ENCODE measurements around the gene CDC14B.

Gene CDC14B

DNA sequence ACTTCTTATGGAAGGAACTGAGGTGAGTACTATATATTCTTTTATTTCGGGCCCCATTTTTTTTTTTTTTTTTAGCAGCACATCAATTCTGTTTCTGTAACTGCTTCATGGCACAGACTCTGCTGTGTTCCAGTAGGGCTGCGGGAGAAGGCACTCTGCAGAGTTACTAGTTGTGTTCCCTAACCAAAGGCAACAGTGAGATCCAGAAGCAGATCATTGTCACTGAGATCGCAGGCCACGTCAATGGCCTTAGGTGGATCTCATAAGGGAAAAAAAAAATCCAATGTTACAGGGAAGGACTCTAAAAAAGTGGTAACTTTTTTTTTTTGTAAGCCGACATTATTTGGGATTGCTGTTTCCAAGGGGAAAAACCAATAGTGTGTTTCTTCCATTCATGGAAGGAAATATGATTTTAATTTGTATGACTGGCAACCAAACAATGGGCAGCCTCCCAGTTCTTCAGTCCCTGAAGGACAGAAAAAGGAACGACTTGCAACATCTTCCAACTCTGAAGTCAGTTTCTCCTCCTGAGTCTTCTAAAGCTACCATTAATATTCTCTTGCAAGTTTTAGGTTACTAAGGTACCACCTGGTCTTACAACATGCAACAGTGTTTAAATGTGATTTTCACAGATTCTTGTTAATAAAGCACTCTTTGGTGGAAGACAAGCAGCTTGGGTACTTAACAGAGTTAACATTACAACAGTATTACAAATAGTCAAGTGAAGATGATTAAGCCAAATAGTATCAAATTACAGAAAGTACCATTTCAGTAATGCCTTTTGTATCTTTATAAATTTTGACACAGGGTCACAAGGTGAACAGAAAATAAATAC is 116.9 kb downstream of the CDC14B start:
- DNase-seq (ENCODE audit: low read depth) = peak; percentile 65

GRCh38 chr9:96501633-96502538 is 117.8 kb downstream of the CDC14B start:
- DNase-seq (ENCODE audit: low read depth) = no peak

DNA sequence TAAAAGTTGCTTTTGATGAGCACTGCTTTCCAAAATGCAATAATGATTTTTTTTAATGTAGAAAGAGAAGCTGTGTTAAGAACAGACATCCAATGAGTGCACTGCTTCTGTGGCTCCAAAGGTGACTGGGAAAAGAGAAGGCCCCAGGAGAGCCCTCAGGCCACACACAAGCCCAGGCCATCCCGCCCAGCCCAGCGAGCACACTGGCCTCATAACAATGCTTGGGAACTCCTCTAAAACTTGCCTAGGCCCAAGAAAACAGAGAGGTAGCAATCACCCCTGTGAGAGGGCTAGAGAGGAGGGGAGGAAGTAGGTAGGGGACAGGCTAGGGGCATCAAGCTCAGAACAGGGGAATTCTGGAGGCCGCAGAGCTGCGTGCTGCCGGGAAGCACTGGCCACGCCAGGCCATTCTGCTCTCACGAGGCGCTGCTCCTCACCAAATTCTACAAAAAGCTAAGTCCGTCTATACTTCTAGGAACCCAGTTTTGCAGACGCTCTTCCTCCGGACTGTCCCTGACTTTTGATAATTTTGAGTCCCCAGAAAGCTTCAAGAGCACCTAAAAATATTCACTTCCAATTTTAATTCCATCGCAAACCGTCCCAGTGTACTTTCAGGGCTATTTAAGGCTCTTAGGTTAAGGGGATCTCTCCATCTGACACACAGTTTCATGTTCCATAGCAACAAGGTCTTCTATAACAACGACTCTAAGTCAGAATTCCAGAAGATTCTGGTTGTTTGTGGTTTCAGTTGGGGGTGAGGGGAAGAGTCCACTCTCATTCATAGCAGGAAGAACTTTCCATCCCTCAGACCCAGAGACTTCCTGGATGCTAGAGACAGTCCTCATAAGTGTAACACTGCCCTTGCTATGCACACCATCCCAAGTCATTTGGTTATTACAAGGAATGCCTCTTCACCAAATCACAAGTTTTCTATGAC is 118.7 kb downstream of the CDC14B start:
- no peak for DNase-seq (ENCODE audit: low read depth)

DNA sequence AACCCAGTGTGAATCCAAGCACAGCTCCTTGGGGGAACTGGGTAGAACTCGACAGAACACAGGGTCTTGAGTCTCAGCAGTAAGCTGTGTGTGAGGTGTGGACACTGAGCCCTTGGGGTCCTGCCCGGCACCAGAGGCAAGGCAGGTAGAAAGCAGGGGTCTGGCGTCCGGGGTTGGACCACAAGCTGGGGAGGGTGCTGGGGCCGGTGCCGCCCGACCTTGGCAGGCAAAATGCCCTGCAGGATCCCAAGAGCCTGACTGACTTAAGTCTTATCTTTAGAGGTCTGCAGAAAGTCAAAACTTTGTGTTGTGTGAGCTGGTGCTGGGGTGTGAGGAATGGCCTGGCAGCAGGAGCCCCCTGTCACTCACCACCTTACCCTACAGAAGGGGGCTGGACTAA is 120.4 kb downstream of the CDC14B start:
- no peak for DNase-seq (ENCODE audit: low read depth)

DNA sequence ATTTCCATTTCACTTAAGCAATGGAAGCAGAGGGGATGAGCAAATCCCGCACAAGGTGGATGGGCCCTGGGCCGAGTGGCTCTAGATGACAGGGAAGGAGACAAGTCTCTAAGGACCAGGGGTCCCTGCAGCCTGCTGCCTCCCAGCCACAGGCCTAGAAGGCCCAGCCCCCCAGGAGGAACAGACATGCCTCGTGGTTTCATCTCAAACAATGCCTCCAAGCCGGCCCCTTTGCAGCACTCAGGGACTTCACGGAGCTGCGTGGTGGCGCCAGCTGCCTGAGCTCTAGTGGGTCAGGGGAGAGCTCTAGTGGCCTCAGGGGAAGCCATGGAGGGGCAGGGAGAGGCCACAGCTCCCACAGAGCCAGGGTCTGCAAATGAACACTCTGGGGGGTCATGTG is 120.8 kb downstream of the CDC14B start:
- DNase-seq (ENCODE audit: low read depth) = no peak

- no peak for DNase-seq (ENCODE audit: low read depth)
Measured at GRCh38 chr9:96497117-96497399, 122.6 kb downstream of the CDC14B start.

DNA sequence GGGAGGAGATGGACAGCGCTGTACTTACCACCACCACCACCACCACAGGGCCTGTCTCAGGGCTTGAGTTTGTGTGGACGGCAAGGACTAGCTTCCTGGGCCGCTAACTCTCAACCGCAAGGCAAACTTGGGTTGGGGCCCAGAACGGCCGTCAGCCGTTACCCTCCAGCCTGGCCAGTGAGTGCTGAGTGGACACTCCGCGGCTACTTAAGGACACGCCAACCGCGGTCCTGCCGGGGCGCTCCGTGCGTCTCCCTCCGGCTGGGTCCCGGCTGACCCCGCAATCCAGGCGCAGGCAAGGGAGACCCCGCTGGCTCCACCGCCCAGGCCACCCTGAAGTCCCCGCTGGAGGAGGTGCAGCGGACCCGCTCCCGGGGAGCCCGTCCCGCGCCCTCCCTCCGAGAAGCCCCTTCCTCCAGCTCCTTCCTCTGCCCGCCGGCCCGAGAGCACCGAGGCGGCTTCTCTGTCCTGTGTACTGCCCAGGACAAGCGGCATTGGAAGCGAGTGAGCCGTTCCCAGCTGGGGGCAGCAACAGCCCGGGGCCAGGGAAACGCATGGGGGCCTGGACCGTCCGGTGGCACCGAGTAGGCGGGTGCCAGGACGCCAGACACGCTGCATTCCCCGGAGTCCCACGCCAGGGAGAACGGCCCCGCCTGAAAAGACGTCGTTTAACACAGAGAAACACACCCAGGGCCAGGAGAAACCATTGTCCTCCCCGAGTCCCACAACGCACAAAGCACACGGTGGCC is 123.1 kb downstream of the CDC14B start:
- DNase-seq (ENCODE audit: low read depth) = no peak

- peak; percentile 63 for DNase-seq (ENCODE audit: low read depth)
Measured at GRCh38 chr9:96495341-96495740, 124.3 kb downstream of the CDC14B start.

GRCh38 chr9:96494215-96494800 is 125.3 kb downstream of the CDC14B start:
- DNase-seq (ENCODE audit: low read depth) = no peak

GRCh38 chr9:96493757-96494156 is 125.9 kb downstream of the CDC14B start:
- no peak for DNase-seq (ENCODE audit: low read depth)

DNA sequence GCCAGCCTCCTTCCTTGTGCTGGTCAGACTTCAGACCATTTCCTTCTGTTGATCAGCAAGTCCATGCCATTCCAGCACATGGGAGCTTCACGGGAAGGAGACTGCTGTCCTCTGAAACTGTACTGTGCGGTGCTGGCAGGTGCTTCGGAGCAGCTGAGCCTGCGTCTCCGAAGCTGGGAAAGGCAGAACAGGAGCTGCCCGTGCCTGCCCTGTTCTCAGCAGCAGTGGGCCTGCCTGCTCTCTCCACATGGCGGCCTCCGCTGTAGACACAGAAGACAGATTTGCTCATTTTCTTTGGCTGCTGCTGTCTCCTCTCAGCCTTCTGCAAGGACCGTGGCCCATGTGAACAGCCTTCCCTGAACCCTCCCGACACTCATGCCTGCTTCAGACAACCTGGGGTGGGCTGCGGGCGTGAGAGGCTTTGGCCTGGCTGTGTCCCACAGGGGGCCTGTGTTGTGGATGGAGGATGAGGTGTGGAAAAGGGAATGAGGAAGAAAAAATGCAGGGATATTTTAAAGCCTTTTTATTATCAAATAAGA is 126.6 kb downstream of the CDC14B start:
- no peak for DNase-seq (ENCODE audit: low read depth)

GRCh38 chr9:96491880-96492525 is 127.6 kb downstream of the CDC14B start:
- no peak for DNase-seq (ENCODE audit: low read depth)

- DNase-seq (ENCODE audit: low read depth) = no peak
Measured at GRCh38 chr9:96491079-96491879, 128.4 kb downstream of the CDC14B start.

- DNase-seq (ENCODE audit: low read depth) = no peak
Measured at GRCh38 chr9:96490534-96491078, 129.0 kb downstream of the CDC14B start.

DNA sequence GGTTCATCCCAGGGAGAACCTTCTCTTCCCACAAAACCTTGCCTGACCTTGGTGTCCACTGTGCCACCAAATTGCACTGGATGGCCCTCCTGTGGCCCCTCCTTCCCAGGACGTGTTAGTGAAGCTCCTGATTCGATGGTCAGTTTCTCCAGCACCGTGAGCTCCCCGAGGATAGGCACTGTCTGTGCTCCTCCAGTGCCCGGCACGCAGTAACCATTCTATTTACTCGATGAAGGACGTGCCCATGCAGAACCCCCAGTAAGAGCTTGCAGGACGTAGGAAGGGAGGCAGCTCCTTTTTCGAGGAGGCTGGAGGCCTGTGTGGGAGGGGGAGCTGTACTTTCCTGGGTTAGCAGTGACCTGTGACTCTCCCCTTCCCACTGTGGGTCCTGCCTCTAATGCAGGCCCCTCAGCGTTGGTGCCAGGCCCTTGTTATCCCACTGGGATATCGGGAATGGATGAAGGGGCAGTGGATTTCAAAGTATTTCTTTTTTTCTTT is 130.1 kb downstream of the CDC14B start:
- no peak for DNase-seq (ENCODE audit: low read depth)

- DNase-seq (ENCODE audit: low read depth) = no peak
Measured at GRCh38 chr9:96487949-96488348, 131.7 kb downstream of the CDC14B start.

DNA sequence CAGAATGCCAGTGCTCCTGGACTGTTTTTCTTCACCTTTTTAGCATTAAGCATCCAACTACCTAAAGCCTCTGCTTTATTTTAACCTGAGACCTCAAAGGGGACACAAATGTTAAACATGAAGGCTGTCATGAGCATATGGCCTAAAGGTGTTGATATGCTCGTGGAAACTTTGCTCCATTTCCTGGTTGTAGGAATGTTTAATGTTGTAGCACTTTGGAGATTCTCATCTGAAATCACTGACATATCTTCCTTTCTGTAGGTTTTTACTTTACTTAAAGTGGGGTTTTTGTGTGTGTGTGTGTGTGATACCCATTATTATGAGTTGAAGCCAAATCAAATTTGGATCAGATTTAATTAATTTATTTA is 132.6 kb downstream of the CDC14B start:
- DNase-seq (ENCODE audit: low read depth) = no peak

DNA sequence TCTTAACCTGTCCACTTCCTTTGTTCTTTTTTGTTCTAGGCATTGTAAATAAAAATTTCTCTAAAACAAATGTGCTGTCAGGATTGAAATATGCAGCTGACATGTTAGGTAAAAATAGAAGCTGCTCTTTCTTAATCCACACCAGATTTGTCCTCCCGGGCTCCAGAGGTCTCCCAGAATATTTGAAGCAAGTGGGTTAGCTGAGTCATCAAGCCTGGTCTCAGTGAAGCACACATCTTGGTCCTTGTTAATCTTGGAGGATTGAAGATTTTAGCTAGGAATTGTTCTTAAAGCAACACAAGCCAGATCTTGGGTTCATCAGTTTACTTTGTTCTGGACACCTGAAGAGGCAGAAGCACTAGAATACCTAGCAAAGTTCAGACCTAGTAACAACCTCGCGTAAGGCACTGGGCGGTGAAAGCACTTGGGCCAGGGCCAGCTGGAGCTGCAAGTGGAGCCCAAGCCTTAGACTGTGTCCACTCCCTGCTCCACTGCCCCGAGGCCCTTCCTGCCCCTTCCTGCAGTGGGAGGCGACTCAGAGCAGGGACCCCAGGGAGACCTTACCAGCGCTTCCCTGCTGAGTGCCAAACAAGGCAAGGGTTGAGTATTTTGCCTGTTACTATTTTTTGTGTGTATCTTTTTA is 133.1 kb downstream of the CDC14B start:
- peak; percentile 87 for DNase-seq (ENCODE audit: low read depth)

DNA sequence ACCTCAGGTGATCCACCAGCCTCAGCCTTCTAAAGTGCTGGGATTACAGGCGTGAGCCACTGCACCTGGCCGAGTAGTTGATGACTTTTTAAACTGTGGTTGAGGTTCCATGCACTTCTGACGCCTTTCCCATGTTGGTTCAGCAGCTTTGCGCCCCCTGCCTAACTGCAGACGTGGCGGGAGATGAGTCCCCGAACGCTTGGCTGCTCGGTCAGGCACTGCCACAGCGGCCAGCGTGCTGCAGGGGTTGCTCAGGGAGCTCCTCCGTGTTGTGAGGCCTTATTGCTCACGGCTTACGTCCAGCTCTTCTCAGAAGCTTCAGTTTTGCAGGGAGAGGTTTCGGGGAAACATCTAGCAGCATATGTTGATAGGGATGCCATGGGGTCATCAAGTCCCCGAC is 134.4 kb downstream of the CDC14B start:
- DNase-seq (ENCODE audit: low read depth) = no peak

All from fibroblast of the conjunctiva (primary cell).